ENCODE results near the gene EGFL8. TPM values are rescaled to one million over a fixed set of nuclear protein-coding genes. Genes with fewer than 3 reads are reported as not detected.

The EGFL8 gene
- total RNA-seq, 4 donors from 2014 or later = 108 to 388 (median 270) TPM

- H3K4me1 ChIP-seq = peaks cover 0 to 44% (median 27%) of the 10 kb centered on the region in 4 donors
- 0 to 2% methylated on average over 41 to 43 of the region's 44 CpGs for WGBS, 2 donors
- H3K9me3 ChIP-seq = no peaks in the 10 kb centered on the region
- DNase-seq (ENCODE audit: low spot score in 2 of 2) = peak; percentile 97 to 98
- H3K27ac ChIP-seq = peak within 1 kb of the TSS; percentile 84 to 94 (median 90)
- peaks cover 0 to 37% (median 0%) of the 10 kb centered on the region in 3 donors for H3K36me3 ChIP-seq
- TF ChIP-seq EP300 (IDR thresholded peaks at IDR 0.05) = peak; percentile 76 to 86
- TF ChIP-seq CTCF (IDR thresholded peaks at IDR 0.05) = peak in 1 of 5 experiments; percentile 11
- TF ChIP-seq POLR2A (IDR thresholded peaks at IDR 0.05) = peak in 1 of 2 donors; percentile 79
- H3K4me3 ChIP-seq = peak within 1 kb of the TSS; percentile 83 to 97 (median 87)
- no peaks in the 10 kb centered on the region for H3K27me3 ChIP-seq
Observed at GRCh38 chr6:32127717-32128592, 36.4 kb upstream of the EGFL8 start, which contains the start of gene ATF6B. TSS of gene ATF6B (minus strand) at chr6:32128246. CDS start at chr6:32128207, 39 bp downstream.

DNA sequence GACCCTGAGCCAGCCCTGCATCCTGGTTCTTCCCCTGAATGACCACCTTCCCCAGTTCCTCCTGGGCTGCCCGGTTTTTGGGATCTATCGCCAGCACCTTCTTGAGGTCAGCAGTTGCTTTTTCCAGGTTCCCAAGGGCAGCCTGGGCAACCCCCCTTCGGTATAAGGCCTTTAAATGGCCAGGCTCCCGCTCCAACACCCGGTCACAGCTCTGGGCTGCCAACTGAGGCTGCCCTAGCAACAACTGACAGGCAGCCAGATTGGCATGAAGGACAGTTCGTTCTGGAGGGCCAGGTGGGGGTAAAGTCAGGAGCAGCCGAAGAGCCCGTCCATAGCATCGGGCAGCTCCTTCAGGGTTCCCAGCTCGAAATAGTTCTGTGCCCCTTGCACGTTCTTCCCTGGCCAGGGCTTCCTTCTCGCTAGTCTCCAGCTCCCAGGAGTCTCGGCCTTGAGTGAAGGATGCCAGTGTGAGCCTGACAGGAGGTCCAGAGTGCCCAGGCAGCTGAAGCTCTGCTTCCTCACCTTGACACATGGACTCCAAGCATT, 35.6 kb upstream of the EGFL8 start:
- H3K4me3 ChIP-seq = peak overlapping the region in 2 of 4 donors; percentile 70 to 97
- WGBS, 2 donors = 81 to 82% methylated on average over 13 of the region's 13 CpGs
- DNase-seq (ENCODE audit: low spot score in 2 of 2) = no peak
- H3K4me1 ChIP-seq = peaks cover 0 to 44% (median 27%) of the 10 kb centered on the region in 4 donors
- H3K36me3 ChIP-seq = peaks cover 0 to 29% (median 0%) of the 10 kb centered on the region in 3 donors
- H3K27ac ChIP-seq = peak overlapping the region; percentile 69 to 94 (median 82)
- TF ChIP-seq POLR2A (IDR thresholded peaks at IDR 0.05) (no peak), EP300 (IDR thresholded peaks at IDR 0.05) (no peak), CTCF (IDR thresholded peaks at IDR 0.05) (no peak)
- H3K27me3 ChIP-seq = no peaks in the 10 kb centered on the region
- no peaks in the 10 kb centered on the region for H3K9me3 ChIP-seq

DNA sequence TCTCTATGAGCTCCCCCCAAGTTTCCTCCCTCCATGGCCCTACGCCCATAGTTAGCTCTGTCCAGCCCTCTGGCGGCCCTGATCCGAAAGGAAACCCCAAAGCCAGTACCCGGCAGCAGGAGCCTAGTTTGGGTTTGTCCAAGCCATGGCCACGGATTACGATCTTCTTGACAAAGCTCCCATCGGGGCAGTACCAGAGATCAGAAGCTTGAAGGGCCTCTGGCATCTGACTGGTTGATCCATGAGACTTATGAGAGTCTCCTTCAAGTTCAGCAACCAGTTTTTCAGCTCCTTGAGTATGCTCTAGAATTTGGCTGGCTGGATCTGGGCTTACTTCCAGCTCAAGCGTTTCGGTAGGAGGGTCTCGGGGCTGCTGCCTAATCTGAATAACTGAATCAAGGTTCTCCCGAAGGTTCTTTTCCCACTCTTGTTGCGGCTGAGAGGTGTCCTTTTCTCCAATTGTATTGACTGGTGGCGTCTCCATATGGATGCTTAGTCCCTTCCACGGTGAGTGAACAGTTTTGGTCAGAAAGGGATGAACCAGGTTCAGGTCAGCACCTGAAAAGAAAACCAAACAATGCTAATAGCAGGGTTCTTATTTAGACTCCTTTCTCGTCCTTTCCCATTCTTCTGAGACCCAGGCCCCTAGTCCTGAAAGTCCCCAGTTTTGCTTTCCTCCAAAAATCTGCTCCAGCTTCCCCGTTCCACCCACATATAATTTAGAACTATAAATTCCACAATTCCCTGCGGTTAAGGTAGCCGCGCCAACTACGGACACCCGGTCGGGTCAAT, 34.9 kb upstream of the EGFL8 start:
- Histone ChIP-seq H3K4me3 (peak overlapping the region; percentile 54 to 97 (median 68)), H3K27me3 (no peaks in the 10 kb centered on the region), H3K36me3 (peaks cover 0 to 22% (median 0%) of the 10 kb centered on the region in 3 donors), H3K4me1 (peaks cover 0 to 44% (median 27%) of the 10 kb centered on the region in 4 donors), H3K9me3 (no peaks in the 10 kb centered on the region), H3K27ac (peak overlapping the region; percentile 69 to 94 (median 82))
- peak; percentile 67 to 87 for DNase-seq (ENCODE audit: low spot score in 2 of 2)
- 29 to 32% methylated on average over 22 of the region's 22 CpGs for WGBS, 2 donors
- no peak for TF ChIP-seq EP300 (IDR thresholded peaks at IDR 0.05)
- TF ChIP-seq CTCF (IDR thresholded peaks at IDR 0.05) = no peak
- TF ChIP-seq POLR2A (IDR thresholded peaks at IDR 0.05) = no peak

- Histone ChIP-seq H3K27ac (no peak overlapping the region), H3K9me3 (no peaks in the 10 kb centered on the region), H3K36me3 (peaks cover 0 to 2% (median 0%) of the 10 kb centered on the region in 3 donors), H3K27me3 (no peaks in the 10 kb centered on the region), H3K4me1 (peaks cover 0 to 31% (median 25%) of the 10 kb centered on the region in 4 donors), H3K4me3 (no peak overlapping the region)
- no peak for DNase-seq (ENCODE audit: low spot score in 2 of 2)
- TF ChIP-seq CTCF (IDR thresholded peaks at IDR 0.05) = no peak
- WGBS, 2 donors = 87 to 88% methylated on average over 14 of the region's 14 CpGs
Observed at GRCh38 chr6:32131439-32131948, 32.9 kb upstream of the EGFL8 start.

Data from tibial nerve (tissue), 4 donors.